Neutrophil (primary cell): ENCODE results near the gene GBX1.

Experiments
- H3K27ac ChIP-seq: fragments of 200-600 bp; sonication (generic); 2 replicates; pipeline ENCODE4 v1.5.1; 2016; ENCODE audit warnings: mild to moderate bottlenecking, moderate library complexity
- H3K27me3 ChIP-seq: fragments of 200-600 bp; sonication (generic); 2 replicates; pipeline ENCODE4 v1.6.0; 2016; ENCODE audit warnings: mild to moderate bottlenecking
- H3K36me3 ChIP-seq: fragments of 200-600 bp; sonication (generic); 2 replicates; pipeline ENCODE4 v1.5.1; 2017
- H3K4me1 ChIP-seq, 2 experiments: fragments of 200-600 bp in 1 of 2; sonication (generic) in 1 of 2; 1 replicate in 1 of 2; 2 replicates in 1 of 2; pipeline versions ENCODE4 v1.5.1 to v1.6.1; 2013 to 2016; ENCODE audit warnings: low read depth in 1 of 2, low read length in 1 of 2, mild to moderate bottlenecking in 1 of 2, moderate library complexity in 1 of 2; ENCODE audit not compliant: control insufficient read depth in 1 of 2, insufficient read depth in 1 of 2
- H3K4me3 ChIP-seq, 2 experiments: fragments of 200-600 bp in 1 of 2; sonication (generic) in 1 of 2; 1 replicate in 1 of 2; 2 replicates in 1 of 2; pipeline ENCODE4 v1.5.1; 2013 to 2016; ENCODE audit warnings: low read depth in 1 of 2, low read length in 1 of 2, mild to moderate bottlenecking in 1 of 2, moderate library complexity in 1 of 2
- H3K9me3 ChIP-seq: fragments of 200-600 bp; sonication (generic); 2 replicates; pipeline ENCODE4 v1.5.1; 2016
- TF ChIP-seq, protein P1 (sequence below): fragments of 200-600 bp; sonication (generic); IDR thresholded peaks from 2 replicates; pipeline ENCODE4 v1.5.1; 2016; ENCODE audit warnings: antibody characterized with exemption

The GBX1 gene

DNA sequence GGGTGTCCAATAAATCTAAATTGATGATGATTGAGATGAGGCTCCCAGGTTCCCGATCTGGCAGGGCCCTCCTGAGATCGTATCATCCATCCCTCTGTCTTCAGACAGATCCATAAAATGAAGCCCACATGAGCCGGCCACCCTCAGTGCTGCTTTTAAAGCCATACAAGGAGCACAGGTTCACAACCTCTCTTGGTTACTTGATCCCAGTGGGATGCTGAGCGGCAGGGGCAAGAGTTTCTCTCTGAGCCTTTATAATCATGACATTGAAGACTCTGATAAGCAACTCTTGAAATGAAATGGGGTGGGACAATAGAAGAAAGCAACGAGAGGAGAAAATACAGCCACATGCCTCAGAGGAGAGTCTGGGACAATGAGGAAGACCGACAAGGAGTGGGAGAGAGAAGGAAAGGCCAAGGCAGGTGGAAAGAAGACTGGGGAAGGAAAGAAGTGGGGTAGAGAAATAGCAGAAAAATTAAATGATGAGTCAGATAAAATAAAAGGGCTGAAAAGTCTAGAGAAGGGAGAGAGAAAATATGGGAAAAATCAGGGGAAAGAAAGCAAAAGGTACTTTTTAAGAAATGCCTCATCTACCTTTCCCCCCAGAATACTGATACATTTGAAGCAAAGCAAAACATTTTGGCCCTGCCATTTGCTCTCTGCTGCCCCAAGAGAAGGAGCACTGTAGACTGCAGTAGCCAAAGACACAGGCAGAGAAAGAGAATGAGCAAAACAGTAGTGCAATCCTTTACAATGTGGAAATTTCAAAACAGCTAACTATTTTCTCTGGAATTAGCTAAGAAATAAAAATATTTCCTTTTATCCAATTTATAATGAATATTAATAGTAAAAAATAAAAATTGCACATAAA lies 14.6 kb downstream of the GBX1 start:
- Histone ChIP-seq H3K27ac (no peak overlapping the region), H3K36me3 (no peaks in the 10 kb centered on the region), H3K4me1 (no peaks in the 10 kb centered on the region), H3K27me3 (peaks cover 96% of the 10 kb centered on the region), H3K9me3 (no peaks in the 10 kb centered on the region), H3K4me3 (no peak overlapping the region)
- TF ChIP-seq, protein P1, sequence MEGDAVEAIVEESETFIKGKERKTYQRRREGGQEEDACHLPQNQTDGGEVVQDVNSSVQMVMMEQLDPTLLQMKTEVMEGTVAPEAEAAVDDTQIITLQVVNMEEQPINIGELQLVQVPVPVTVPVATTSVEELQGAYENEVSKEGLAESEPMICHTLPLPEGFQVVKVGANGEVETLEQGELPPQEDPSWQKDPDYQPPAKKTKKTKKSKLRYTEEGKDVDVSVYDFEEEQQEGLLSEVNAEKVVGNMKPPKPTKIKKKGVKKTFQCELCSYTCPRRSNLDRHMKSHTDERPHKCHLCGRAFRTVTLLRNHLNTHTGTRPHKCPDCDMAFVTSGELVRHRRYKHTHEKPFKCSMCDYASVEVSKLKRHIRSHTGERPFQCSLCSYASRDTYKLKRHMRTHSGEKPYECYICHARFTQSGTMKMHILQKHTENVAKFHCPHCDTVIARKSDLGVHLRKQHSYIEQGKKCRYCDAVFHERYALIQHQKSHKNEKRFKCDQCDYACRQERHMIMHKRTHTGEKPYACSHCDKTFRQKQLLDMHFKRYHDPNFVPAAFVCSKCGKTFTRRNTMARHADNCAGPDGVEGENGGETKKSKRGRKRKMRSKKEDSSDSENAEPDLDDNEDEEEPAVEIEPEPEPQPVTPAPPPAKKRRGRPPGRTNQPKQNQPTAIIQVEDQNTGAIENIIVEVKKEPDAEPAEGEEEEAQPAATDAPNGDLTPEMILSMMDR: no peak

DNA sequence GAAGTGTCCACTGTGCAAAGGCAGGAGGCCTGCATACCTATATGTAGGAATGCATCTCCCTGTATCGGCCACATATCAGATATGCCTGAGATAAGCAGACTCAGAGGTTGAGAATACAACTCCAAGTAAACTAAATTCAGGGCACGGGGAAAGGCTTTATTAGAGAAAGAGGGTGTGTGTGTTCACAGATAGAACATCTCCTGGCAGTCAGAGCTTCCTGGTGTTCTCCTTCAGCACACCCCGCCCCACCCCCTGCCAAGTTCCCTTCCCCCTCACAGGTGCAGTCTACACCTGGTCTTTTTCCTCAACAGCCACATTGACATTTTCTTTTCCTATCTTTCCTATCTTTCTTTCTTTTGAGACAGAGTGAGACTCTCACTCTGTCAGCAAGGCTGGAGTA lies 17.1 kb downstream of the GBX1 start:
- TF ChIP-seq, protein P1: no peak
- H3K27me3 ChIP-seq: peaks cover 79% of the 10 kb centered on the region
- H3K4me3 ChIP-seq: no peak overlapping the region
- H3K36me3 ChIP-seq: no peaks in the 10 kb centered on the region
- no peaks in the 10 kb centered on the region for H3K4me1 ChIP-seq
- no peak overlapping the region for H3K27ac ChIP-seq
- H3K9me3 ChIP-seq: no peaks in the 10 kb centered on the region

DNA sequence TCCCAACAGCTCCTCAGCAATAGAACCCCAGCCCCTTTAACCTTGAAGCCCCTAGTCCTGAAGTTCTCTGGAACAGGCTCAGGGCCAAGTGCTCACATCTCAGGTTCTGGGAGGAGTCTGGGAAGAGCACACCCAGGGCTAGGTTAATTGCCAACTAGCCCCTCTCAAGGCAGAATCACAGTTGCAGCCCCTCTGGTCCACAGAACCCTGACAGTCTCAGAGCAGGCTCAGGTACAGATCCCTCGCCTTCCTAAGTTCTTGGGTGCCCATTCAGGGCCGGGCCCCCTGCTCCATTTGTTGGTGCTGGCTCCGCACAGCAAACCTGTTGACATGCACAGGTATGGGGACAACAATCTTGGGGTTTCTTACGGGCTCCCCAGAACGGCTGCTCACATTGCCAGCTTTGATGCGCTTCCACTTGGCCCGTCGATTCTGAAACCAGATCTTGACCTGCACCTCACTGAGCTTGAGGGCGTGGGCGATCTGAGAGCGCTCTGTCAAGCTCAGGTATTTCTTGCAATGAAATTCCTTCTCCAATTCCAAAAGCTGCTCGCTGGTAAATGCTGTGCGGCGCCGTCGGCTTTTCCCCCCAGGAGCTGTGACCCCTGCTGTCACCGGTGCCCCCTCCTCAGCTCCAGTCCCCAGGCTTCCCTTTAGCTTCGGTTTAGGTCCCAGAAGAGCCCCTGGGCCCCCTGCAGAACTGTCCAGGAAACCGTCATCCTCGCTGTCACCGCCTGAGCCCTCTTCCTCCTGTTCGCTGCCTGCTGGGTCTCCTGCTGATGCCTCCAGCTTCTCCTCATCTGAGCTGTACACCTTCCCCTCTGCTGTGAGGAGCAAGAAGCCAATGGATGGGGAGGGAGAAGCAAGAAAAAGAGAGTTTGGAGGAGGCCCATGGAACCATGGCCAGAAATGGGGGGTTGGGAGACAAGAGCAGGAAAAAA lies 18.9 kb downstream of the GBX1 start:
- TF ChIP-seq, protein P1: no peak
- no peaks in the 10 kb centered on the region for H3K9me3 ChIP-seq
- peaks cover 62% of the 10 kb centered on the region for H3K27me3 ChIP-seq
- H3K27ac ChIP-seq: no peak overlapping the region
- H3K4me3 ChIP-seq: no peak overlapping the region
- no peaks in the 10 kb centered on the region for H3K4me1 ChIP-seq
- peaks cover 4% of the 10 kb centered on the region for H3K36me3 ChIP-seq

DNA sequence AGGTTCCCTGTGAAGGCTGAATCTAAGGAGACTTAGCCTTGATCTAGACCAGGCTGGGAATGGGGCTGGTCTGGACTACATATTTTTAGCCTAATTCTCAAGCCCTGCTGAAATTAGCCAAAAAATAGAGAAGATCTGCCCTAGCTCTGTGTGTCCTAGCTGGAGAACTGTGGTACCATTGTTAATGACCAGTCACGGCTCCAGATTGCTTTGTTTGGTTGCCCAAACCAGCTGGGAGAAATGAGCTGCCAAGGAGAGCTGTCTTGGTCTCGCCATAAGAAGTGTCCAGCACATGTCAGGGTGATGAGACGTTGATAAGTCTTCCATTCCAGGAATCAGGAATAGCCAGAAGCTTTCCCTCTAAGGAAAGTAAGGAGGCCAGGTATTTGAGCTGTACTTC lies 20.7 kb downstream of the GBX1 start:
- peaks cover 5% of the 10 kb centered on the region for H3K36me3 ChIP-seq
- no peaks in the 10 kb centered on the region for H3K9me3 ChIP-seq
- peaks cover 44% of the 10 kb centered on the region for H3K27me3 ChIP-seq
- TF ChIP-seq, protein P1: no peak
- no peak overlapping the region for H3K4me3 ChIP-seq
- no peak overlapping the region for H3K27ac ChIP-seq
- no peaks in the 10 kb centered on the region for H3K4me1 ChIP-seq

DNA sequence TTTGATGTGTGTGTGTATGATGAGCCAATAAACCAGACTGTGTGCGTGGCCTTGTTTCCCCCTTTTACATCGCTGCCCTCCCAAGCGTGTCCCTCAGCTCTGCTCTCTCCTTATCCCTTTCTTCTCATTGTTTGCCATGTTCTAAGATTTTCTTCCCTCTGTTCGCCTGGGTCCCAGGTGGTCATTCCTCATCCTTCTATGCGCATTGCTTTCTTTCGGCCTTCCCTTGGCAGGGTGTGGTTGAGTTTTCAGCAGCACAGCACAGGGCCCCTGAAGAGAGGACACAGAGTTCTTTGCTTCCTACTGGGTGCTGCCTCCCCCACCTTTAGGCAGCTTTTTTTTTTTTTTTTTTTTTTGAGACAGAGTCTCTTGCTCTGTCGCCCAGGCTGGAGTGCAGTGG lies 23.1 kb downstream of the GBX1 start:
- peaks cover 20% of the 10 kb centered on the region for H3K27me3 ChIP-seq
- H3K36me3 ChIP-seq: peaks cover 5% of the 10 kb centered on the region
- no peaks in the 10 kb centered on the region for H3K4me1 ChIP-seq
- no peaks in the 10 kb centered on the region for H3K9me3 ChIP-seq
- no peak overlapping the region for H3K4me3 ChIP-seq
- TF ChIP-seq, protein P1: no peak
- H3K27ac ChIP-seq: no peak overlapping the region
